Coronary artery (tissue), 2 donors: Measurements from ENCODE around the gene AGBL1.

ENCODE experiments used
- DNase-seq: peaks from one replicate; pipeline ENCODE4 v3.0.0-alpha.2; 2017; ENCODE audit warnings: low spot score
- H3K27ac ChIP-seq, 2 donors: fragments of 200-600 bp; sonication (generic); one replicate each; pipeline ENCODE4 v1.5.1; 2016 to 2019
- H3K4me3 ChIP-seq: fragments of 200-600 bp; sonication (generic); 2 replicates; pipeline ENCODE4 v1.5.1; 2016; ENCODE audit warnings: mild to moderate bottlenecking, moderate library complexity
- TF ChIP-seq, protein P1 (sequence below): fragments of 200-600 bp; sonication (generic); IDR thresholded peaks from one replicate; pipeline ENCODE4 v1.5.1; 2019; ENCODE audit warnings: antibody characterized with exemption

AGBL1 gene

GRCh38 chr15:86541540-86541939 is 461.9 kb downstream of the AGBL1 start:
- Histone ChIP-seq H3K4me3 (no peak overlapping the region), H3K27ac (no peak overlapping the region)
- TF ChIP-seq, protein P1, sequence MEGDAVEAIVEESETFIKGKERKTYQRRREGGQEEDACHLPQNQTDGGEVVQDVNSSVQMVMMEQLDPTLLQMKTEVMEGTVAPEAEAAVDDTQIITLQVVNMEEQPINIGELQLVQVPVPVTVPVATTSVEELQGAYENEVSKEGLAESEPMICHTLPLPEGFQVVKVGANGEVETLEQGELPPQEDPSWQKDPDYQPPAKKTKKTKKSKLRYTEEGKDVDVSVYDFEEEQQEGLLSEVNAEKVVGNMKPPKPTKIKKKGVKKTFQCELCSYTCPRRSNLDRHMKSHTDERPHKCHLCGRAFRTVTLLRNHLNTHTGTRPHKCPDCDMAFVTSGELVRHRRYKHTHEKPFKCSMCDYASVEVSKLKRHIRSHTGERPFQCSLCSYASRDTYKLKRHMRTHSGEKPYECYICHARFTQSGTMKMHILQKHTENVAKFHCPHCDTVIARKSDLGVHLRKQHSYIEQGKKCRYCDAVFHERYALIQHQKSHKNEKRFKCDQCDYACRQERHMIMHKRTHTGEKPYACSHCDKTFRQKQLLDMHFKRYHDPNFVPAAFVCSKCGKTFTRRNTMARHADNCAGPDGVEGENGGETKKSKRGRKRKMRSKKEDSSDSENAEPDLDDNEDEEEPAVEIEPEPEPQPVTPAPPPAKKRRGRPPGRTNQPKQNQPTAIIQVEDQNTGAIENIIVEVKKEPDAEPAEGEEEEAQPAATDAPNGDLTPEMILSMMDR = no peak
- no peak for DNase-seq

- Histone ChIP-seq H3K4me3 (no peak overlapping the region), H3K27ac (no peak overlapping the region)
- TF ChIP-seq, protein P1 = no peak
- no peak for DNase-seq
These were observed 470.4 kb downstream of the AGBL1 start for GRCh38 chr15:86550075-86550474.

GRCh38 chr15:86553108-86553507 is 473.4 kb downstream of the AGBL1 start:
- TF ChIP-seq, protein P1 = no peak
- H3K27ac ChIP-seq = no peak overlapping the region
- no peak for DNase-seq
- H3K4me3 ChIP-seq = no peak overlapping the region

GRCh38 chr15:86555098-86555497 is 475.4 kb downstream of the AGBL1 start:
- Histone ChIP-seq H3K4me3 (no peak overlapping the region), H3K27ac (no peak overlapping the region)
- TF ChIP-seq, protein P1 = no peak
- no peak for DNase-seq

DNA sequence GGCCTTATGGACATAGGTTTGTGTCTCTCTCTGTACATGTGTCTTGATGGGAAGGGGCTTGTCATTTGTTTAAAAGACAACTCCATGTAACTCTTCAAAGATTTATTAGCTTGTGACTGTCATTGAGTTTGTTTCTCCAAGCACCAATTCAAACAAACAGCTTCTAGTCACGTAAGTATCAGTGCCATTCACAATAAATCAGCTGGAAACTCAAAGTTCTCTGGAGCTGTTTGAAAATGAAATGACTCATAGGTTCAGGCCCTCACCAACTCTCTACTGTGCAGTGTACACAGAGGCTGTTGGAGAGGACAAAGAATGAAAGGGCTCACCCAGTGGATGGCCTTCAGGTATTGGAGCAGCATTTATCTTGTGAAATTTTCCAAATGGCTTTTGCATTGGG is 476.3 kb downstream of the AGBL1 start:
- TF ChIP-seq, protein P1 = no peak
- DNase-seq = no peak
- no peak overlapping the region for H3K27ac ChIP-seq
- no peak overlapping the region for H3K4me3 ChIP-seq

DNA sequence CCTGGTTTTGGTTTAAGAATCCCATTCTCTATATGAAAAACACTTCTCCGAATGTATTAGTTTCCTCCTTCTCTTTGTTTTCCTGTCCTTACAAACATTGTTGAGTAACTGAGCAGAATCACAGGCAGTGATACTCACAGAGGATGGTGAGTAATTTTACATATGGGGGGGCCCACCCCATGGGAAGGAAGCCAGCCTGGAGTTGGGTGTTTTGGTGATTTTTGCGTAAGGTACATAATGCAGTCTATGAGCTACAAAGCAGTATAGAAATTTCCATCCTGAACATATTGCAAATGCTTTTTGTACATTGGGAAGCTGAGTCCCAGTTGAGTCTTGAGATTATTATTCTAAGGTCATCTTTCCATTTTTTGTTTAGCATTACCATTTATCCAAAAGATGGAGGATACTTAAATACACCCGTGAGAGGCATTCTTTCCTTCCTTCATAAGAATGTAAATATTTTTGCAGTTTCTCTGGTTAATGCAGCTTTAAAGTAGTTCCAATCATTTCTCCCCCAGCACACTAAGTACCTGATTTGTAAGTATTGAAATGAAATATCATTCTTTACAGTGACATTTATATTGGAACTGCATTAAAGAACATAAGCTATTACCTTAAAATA is 476.8 kb downstream of the AGBL1 start:
- Histone ChIP-seq H3K27ac (no peak overlapping the region), H3K4me3 (no peak overlapping the region)
- no peak for DNase-seq
- TF ChIP-seq, protein P1 = no peak

- TF ChIP-seq, protein P1 = no peak
- no peak overlapping the region for H3K4me3 ChIP-seq
- DNase-seq = no peak
- H3K27ac ChIP-seq = no peak overlapping the region
These were observed 477.4 kb downstream of the AGBL1 start for GRCh38 chr15:86557018-86557550.
